ENCODE results near the gene SYCN. TPM values are rescaled to one million over a fixed set of nuclear protein-coding genes. Genes with fewer than 3 reads are reported as not detected.

The SYCN gene
- total and polyA plus RNA-seq, 2 experiments from 2014 or later = not detected

GRCh38 chr19:39188960-39189359, 15.1 kb downstream of the SYCN start:
- Histone ChIP-seq H3K9me3 (ENCODE audit: low read depth) (no peaks in the 10 kb centered on the region), H3K27me3 (no peaks in the 10 kb centered on the region), H3K27ac (no peak overlapping the region), H3K4me3 (no peak overlapping the region), H3K4me1 (ENCODE audit: low read depth) (peaks cover 3% of the 10 kb centered on the region), H3K36me3 (no peaks in the 10 kb centered on the region)
- no peak for DNase-seq (ENCODE audit: low read depth in 1 of 2, low spot score in 1 of 2)
- TF ChIP-seq CTCF (IDR thresholded peaks at IDR 0.05; ENCODE audit: low read depth, low read length) = no peak

- TF ChIP-seq CTCF (IDR thresholded peaks at IDR 0.05; ENCODE audit: low read depth, low read length) = no peak
- Histone ChIP-seq H3K4me3 (no peak overlapping the region), H3K27ac (peak overlapping the region; percentile 11), H3K27me3 (no peaks in the 10 kb centered on the region), H3K4me1 (ENCODE audit: low read depth) (peaks cover 3% of the 10 kb centered on the region), H3K9me3 (ENCODE audit: low read depth) (no peaks in the 10 kb centered on the region), H3K36me3 (no peaks in the 10 kb centered on the region)
- peak in 1 of 2 donors; percentile 48 for DNase-seq (ENCODE audit: low read depth in 1 of 2, low spot score in 1 of 2)
These were observed 16.5 kb downstream of the SYCN start for GRCh38 chr19:39187552-39187943.

GRCh38 chr19:39186391-39186790, 17.7 kb downstream of the SYCN start:
- no peaks in the 10 kb centered on the region for H3K36me3 ChIP-seq
- no peak for TF ChIP-seq CTCF (IDR thresholded peaks at IDR 0.05; ENCODE audit: low read depth, low read length)
- no peak overlapping the region for H3K27ac ChIP-seq
- H3K27me3 ChIP-seq = no peaks in the 10 kb centered on the region
- no peak for DNase-seq (ENCODE audit: low read depth in 1 of 2, low spot score in 1 of 2)
- no peaks in the 10 kb centered on the region for H3K9me3 ChIP-seq (ENCODE audit: low read depth)
- H3K4me1 ChIP-seq (ENCODE audit: low read depth) = peaks cover 3% of the 10 kb centered on the region
- H3K4me3 ChIP-seq = no peak overlapping the region

GRCh38 chr19:39183104-39183503, 21.0 kb downstream of the SYCN start:
- peaks cover 3% of the 10 kb centered on the region for H3K4me1 ChIP-seq (ENCODE audit: low read depth)
- no peak for DNase-seq (ENCODE audit: low read depth in 1 of 2, low spot score in 1 of 2)
- H3K36me3 ChIP-seq = peaks cover 2% of the 10 kb centered on the region
- no peak overlapping the region for H3K27ac ChIP-seq
- no peak overlapping the region for H3K4me3 ChIP-seq
- H3K27me3 ChIP-seq = no peaks in the 10 kb centered on the region
- no peaks in the 10 kb centered on the region for H3K9me3 ChIP-seq (ENCODE audit: low read depth)
- no peak for TF ChIP-seq CTCF (IDR thresholded peaks at IDR 0.05; ENCODE audit: low read depth, low read length)

- TF ChIP-seq CTCF (IDR thresholded peaks at IDR 0.05; ENCODE audit: low read depth, low read length) = no peak
- H3K4me3 ChIP-seq = no peak overlapping the region
- peak overlapping the region; percentile 16 for H3K27ac ChIP-seq
- no peaks in the 10 kb centered on the region for H3K27me3 ChIP-seq
- DNase-seq (ENCODE audit: low read depth in 1 of 2, low spot score in 1 of 2) = no peak
- H3K9me3 ChIP-seq (ENCODE audit: low read depth) = no peaks in the 10 kb centered on the region
- peaks cover 2% of the 10 kb centered on the region for H3K36me3 ChIP-seq
- H3K4me1 ChIP-seq (ENCODE audit: low read depth) = no peaks in the 10 kb centered on the region
These were observed 21.9 kb downstream of the SYCN start for GRCh38 chr19:39182174-39182505.
